PC-3 (cell line): ENCODE data around the gene HLA-F.

ENCODE experiments used
- EZH2 ChIP-seq: fragments of 300-600 bp; sonication (generic); IDR thresholded peaks from one replicate; pipeline ENCODE4 v1.6.1; 2017; ENCODE audit warnings: antibody characterized with exemption, mild to moderate bottlenecking, low read length; ENCODE audit not compliant: unreplicated experiment
- TF ChIP-seq, protein P1 (sequence below): fragments of 300-600 bp; sonication (generic); conservative IDR thresholded peaks from 2 replicates; pipeline ENCODE4 v1.5.1; 2017; ENCODE audit warnings: antibody characterized with exemption, low read depth, mild to moderate bottlenecking, low read length

DNA sequence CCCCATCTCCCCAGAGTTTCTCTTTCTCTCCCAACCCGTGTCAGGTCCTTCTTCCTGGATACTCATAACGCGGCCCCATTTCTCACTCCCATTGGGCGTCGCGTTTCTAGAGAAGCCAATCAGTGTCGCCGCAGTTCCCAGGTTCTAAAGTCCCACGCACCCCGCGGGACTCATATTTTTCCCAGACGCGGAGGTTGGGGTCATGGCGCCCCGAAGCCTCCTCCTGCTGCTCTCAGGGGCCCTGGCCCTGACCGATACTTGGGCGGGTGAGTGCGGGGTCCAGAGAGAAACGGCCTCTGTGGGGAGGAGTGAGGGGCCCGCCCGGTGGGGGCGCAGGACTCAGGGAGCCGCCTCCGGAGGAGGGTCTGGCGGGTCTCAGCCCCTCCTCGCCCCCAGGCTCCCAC lies at the start of gene HLA-F:
- no peak for TF ChIP-seq EZH2
- TF ChIP-seq, protein P1, sequence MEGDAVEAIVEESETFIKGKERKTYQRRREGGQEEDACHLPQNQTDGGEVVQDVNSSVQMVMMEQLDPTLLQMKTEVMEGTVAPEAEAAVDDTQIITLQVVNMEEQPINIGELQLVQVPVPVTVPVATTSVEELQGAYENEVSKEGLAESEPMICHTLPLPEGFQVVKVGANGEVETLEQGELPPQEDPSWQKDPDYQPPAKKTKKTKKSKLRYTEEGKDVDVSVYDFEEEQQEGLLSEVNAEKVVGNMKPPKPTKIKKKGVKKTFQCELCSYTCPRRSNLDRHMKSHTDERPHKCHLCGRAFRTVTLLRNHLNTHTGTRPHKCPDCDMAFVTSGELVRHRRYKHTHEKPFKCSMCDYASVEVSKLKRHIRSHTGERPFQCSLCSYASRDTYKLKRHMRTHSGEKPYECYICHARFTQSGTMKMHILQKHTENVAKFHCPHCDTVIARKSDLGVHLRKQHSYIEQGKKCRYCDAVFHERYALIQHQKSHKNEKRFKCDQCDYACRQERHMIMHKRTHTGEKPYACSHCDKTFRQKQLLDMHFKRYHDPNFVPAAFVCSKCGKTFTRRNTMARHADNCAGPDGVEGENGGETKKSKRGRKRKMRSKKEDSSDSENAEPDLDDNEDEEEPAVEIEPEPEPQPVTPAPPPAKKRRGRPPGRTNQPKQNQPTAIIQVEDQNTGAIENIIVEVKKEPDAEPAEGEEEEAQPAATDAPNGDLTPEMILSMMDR: peak; percentile 20; the same call in 1 of the 2 replicates
